Dermis microvascular lymphatic vessel endothelial cell (primary cell): ENCODE measurements around the gene IPO13. TPM values are rescaled to one million over a fixed set of nuclear protein-coding genes. Genes with fewer than 3 reads are reported as not detected.

ENCODE experiments used
- DNase-seq, 2 donors: peaks; one replicate each; pipeline versions ENCODE4 v3.0.0 to v3.0.0-alpha.2; 2010; ENCODE audit warnings: low read depth in 2 of 2
- total RNA-seq: library from RNA; depleted of rRNA; stranded (reverse); fragments of >200 nt; gene quantifications from 2 replicates; pipeline ENCODE4 v1.2.1, GENCODE V29; 2014

Gene IPO13
- total RNA-seq, 1 donor from 2014 or later: 5.5 TPM

- DNase-seq: peak in 1 of 2 donors; percentile 19
Observed at GRCh38 chr1:43930168-43930948, 16.4 kb upstream of the IPO13 start.

- DNase-seq: no peak
Observed at GRCh38 chr1:43930949-43931275, 15.8 kb upstream of the IPO13 start.

GRCh38 chr1:43931711-43932660, 14.8 kb upstream of the IPO13 start:
- no peak for DNase-seq

- no peak for DNase-seq
Observed at GRCh38 chr1:43932786-43933385, 13.9 kb upstream of the IPO13 start.

- DNase-seq: no peak
Observed at GRCh38 chr1:43933386-43934100, 13.2 kb upstream of the IPO13 start, which contains the start of gene ARTN. Gene ARTN, plus strand, starts transcription at chr1:43933801. Its CDS starts 1,856 bp downstream, at chr1:43935657.

GRCh38 chr1:43934101-43934985, 12.4 kb upstream of the IPO13 start:
- peak; percentile 22 to 62 for DNase-seq

- DNase-seq: no peak
Observed at GRCh38 chr1:43934986-43935324, 11.8 kb upstream of the IPO13 start.

- no peak for DNase-seq
Observed at GRCh38 chr1:43935711-43936427, 10.9 kb upstream of the IPO13 start.

- DNase-seq: peak in 1 of 2 donors; percentile 57
Observed at GRCh38 chr1:43936431-43937151, 10.2 kb upstream of the IPO13 start.

- DNase-seq: no peak
Observed at GRCh38 chr1:43937179-43937865, 9.4 kb upstream of the IPO13 start.

GRCh38 chr1:43938383-43938782, 8.4 kb upstream of the IPO13 start:
- no peak for DNase-seq

- DNase-seq: no peak
Observed at GRCh38 chr1:43938892-43939587, 7.7 kb upstream of the IPO13 start.

GRCh38 chr1:43942411-43942810, 4.3 kb upstream of the IPO13 start:
- DNase-seq: no peak

- DNase-seq: no peak
Observed at GRCh38 chr1:43944860-43945259, 1.9 kb upstream of the IPO13 start.

GRCh38 chr1:43945674-43946235, 995 bp upstream of the IPO13 start:
- no peak for DNase-seq

- DNase-seq: no peak
Observed at GRCh38 chr1:43947061-43947873, 517 bp downstream of the IPO13 start.
